ENCODE measurements around the gene PRPF38B. TPM values are rescaled to one million over a fixed set of nuclear protein-coding genes. Genes with fewer than 3 reads are reported as not detected.

PRPF38B gene
- total RNA-seq, 4 donors from 2014 or later: 11.7 to 56.4 (median 39.2) TPM

DNA sequence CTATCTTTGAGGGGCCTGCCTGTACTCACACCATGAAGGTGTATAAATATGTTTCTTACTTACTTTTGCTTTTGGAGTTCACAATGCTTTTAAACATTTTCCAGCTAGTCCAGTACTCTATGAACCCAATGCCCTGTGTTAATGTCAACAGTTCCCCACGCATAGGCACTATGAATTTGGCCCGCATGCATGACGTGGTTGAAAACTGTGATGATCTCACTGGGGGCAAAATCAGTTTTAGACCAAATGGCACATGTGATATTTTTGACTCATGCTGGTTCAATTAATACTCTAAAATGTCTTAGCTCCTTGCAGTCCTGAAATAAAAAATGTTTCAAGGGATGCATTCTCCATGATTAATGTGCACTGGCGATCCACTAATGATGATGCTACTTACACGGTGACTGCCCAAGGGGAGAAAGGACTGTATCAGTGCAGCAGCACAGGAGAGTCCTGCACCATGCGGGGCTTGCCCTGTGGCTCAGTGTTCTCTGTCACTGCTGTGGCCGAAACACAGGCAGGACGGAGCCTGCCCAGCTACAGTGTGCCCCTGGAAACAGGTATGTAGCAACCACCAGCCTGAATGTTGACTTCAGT lies 36.3 kb downstream of the PRPF38B start:
- DNase-seq: no peak
- Histone ChIP-seq H3K36me3 (no peaks in the 10 kb centered on the region), H3K4me3 (no peak overlapping the region), H3K4me1 (peaks cover 0 to 8% (median 0%) of the 10 kb centered on the region in 4 donors), H3K27me3 (no peaks in the 10 kb centered on the region), H3K9me3 (no peaks in the 10 kb centered on the region), H3K27ac (no peak overlapping the region)
- in situ Hi-C loops (cut with MboI; ENCODE audit: low pct_ligation_motif_present in 1 of 4, low pct_unique_long_range_greater_than_20kb in 1 of 4, low sequenced_read_pairs in 3 of 4) (no loop called here), intact Hi-C loops (cut with DNase I; ENCODE audit: low total_unique reads) (no loop called here)
- WGBS, 2 donors (ENCODE audit: low coverage in 1 of 2): 87 to 92% methylated on average over 2 to 8 of the region's 8 CpGs
- TF ChIP-seq EP300 (IDR thresholded peaks at IDR 0.05; ENCODE audit: low read depth) (no peak), POLR2AphosphoS5 (IDR thresholded peaks at IDR 0.05) (no peak), POLR2A (IDR thresholded peaks at IDR 0.05) (no peak)
- TF ChIP-seq, protein P1, sequence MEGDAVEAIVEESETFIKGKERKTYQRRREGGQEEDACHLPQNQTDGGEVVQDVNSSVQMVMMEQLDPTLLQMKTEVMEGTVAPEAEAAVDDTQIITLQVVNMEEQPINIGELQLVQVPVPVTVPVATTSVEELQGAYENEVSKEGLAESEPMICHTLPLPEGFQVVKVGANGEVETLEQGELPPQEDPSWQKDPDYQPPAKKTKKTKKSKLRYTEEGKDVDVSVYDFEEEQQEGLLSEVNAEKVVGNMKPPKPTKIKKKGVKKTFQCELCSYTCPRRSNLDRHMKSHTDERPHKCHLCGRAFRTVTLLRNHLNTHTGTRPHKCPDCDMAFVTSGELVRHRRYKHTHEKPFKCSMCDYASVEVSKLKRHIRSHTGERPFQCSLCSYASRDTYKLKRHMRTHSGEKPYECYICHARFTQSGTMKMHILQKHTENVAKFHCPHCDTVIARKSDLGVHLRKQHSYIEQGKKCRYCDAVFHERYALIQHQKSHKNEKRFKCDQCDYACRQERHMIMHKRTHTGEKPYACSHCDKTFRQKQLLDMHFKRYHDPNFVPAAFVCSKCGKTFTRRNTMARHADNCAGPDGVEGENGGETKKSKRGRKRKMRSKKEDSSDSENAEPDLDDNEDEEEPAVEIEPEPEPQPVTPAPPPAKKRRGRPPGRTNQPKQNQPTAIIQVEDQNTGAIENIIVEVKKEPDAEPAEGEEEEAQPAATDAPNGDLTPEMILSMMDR (IDR thresholded peaks at IDR 0.05): no peak

DNA sequence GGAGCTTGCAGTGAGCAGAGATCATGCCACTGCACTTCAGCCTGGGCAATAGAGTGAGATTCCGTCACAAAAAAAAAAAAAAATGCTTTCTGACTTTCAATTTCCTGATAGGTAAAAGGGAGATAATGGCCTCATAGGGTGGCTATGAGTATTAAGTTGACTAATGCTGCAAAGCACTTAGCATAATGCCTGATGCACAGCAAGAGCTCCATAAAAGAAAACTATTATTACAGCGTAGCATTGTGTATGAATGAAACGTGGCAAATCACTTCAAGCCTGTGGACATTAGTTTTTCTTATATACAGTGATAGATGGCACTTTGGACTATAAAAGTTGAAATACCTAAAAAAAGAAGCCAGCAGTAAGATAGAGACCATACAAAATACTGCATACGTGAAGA lies 37.4 kb downstream of the PRPF38B start:
- TF ChIP-seq POLR2A (IDR thresholded peaks at IDR 0.05) (no peak), EP300 (IDR thresholded peaks at IDR 0.05; ENCODE audit: low read depth) (no peak), POLR2AphosphoS5 (IDR thresholded peaks at IDR 0.05) (no peak)
- TF ChIP-seq, protein P1 (IDR thresholded peaks at IDR 0.05): no peak
- Histone ChIP-seq H3K4me1 (peaks cover 0 to 8% (median 0%) of the 10 kb centered on the region in 4 donors), H3K36me3 (no peaks in the 10 kb centered on the region), H3K27me3 (no peaks in the 10 kb centered on the region), H3K27ac (no peak overlapping the region), H3K9me3 (no peaks in the 10 kb centered on the region), H3K4me3 (no peak overlapping the region)
- in situ Hi-C loops (cut with MboI; ENCODE audit: low pct_ligation_motif_present in 1 of 4, low pct_unique_long_range_greater_than_20kb in 1 of 4, low sequenced_read_pairs in 3 of 4): no loop called here
- intact Hi-C loops (cut with DNase I; ENCODE audit: low total_unique reads): no loop called here
- no peak for DNase-seq
- 87% methylated on average over 4 of the region's 4 CpGs for whole genome bisulfite sequencing, 2 donors (ENCODE audit: low coverage in 1 of 2)

DNA sequence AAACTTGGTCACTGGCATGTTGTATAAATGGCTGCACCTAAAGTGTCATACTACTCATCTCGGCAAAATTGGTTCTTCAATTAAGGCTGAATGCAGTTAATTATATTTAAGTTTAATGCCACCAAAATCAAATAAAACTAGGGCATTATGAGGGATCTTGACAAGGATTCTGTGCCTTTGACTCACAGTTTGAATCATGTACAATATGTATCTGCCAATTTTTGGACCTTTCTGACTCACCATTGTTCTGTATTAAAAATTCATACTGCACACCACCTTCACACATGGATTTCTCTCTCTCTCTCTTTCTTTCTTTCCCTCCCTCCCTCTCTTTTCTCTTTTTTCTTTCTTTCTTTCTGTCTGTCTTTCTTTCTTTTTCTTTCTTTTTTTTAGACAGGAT lies 40.3 kb downstream of the PRPF38B start:
- H3K27me3 ChIP-seq: peaks cover 6% of the 10 kb centered on the region
- no peaks in the 10 kb centered on the region for H3K36me3 ChIP-seq
- no peak overlapping the region for H3K4me3 ChIP-seq
- H3K9me3 ChIP-seq: no peaks in the 10 kb centered on the region
- 71 to 97% methylated on average over 1 of the region's 1 CpG for WGBS, 2 donors (ENCODE audit: low coverage in 1 of 2)
- in situ Hi-C loops (cut with MboI; ENCODE audit: low pct_ligation_motif_present in 1 of 4, low pct_unique_long_range_greater_than_20kb in 1 of 4, low sequenced_read_pairs in 3 of 4) (no loop called here), intact Hi-C loops (cut with DNase I; ENCODE audit: low total_unique reads) (no loop called here)
- DNase-seq: no peak
- no peak overlapping the region for H3K27ac ChIP-seq
- H3K4me1 ChIP-seq: no peaks in the 10 kb centered on the region
- TF ChIP-seq EP300 (IDR thresholded peaks at IDR 0.05; ENCODE audit: low read depth): no peak
- TF ChIP-seq, protein P1 (IDR thresholded peaks at IDR 0.05): no peak
- no peak for TF ChIP-seq POLR2AphosphoS5 (IDR thresholded peaks at IDR 0.05)
- no peak for TF ChIP-seq POLR2A (IDR thresholded peaks at IDR 0.05)

DNA sequence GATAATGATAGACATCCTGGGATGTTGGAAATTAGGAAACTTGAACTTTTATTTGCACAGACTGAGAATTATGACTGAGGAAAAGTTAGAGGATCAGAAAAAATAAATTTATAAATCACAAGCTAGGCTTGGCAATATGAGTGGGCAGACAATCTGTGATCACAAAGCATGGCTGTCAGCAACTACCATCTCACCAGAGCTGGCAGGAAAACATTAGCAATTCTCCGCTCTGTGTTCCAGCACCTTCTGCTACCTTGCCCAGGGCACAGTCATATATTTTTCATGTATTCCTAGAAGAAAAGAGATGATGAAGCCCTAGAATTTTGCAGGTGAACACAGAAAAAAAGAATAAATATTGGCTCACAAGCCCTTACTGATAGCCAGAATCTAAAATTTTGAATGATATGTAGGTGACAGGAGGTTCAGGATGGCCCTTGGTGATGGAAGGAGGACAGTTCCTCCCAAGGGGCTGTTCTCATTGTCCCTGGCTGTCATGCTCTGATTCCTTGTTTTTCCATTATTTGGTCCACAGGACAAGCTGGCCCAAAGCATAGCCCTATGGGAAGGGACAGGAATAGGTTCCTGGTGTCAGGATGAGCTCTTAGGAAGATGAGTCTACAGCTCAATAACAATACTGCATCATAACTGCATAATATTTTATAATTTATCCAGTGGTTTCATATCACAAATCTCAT lies 42.2 kb downstream of the PRPF38B start:
- Histone ChIP-seq H3K4me1 (no peaks in the 10 kb centered on the region), H3K27me3 (peaks cover 6% of the 10 kb centered on the region), H3K36me3 (no peaks in the 10 kb centered on the region), H3K4me3 (no peak overlapping the region), H3K27ac (no peak overlapping the region), H3K9me3 (no peaks in the 10 kb centered on the region)
- intact Hi-C loops (cut with DNase I; ENCODE audit: low total_unique reads) (no loop called here), in situ Hi-C loops (cut with MboI; ENCODE audit: low pct_ligation_motif_present in 1 of 4, low pct_unique_long_range_greater_than_20kb in 1 of 4, low sequenced_read_pairs in 3 of 4) (no loop called here)
- no peak for DNase-seq
- WGBS, 2 donors (ENCODE audit: low coverage in 1 of 2): 100% methylated on average over 1 of the region's 1 CpG
- no peak for TF ChIP-seq POLR2A (IDR thresholded peaks at IDR 0.05)
- TF ChIP-seq, protein P1 (IDR thresholded peaks at IDR 0.05): no peak
- TF ChIP-seq EP300 (IDR thresholded peaks at IDR 0.05; ENCODE audit: low read depth): no peak

All from transverse colon (tissue), 4 donors.